ENCODE data around the gene DENND1A. TPM values are rescaled to one million over a fixed set of nuclear protein-coding genes. Genes with fewer than 3 reads are reported as not detected.

The DENND1A gene
- total RNA-seq, 1 donor from 2014 or later = 23.0 TPM

- intact Hi-C loops (cut with DNase I) = no loop called here
- Histone ChIP-seq H3K4me3 (no peak overlapping the region), H3K27ac (no peak overlapping the region), H3K27me3 (ENCODE audit: low read depth) (peaks cover 15% of the 10 kb centered on the region), H3K9me3 (no peaks in the 10 kb centered on the region), H3K4me1 (no peaks in the 10 kb centered on the region), H3K36me3 (no peaks in the 10 kb centered on the region)
- no peak for TF ChIP-seq CTCF (IDR thresholded peaks at IDR 0.05)
- DNase-seq (no peak), ATAC-seq (no peak)
Measured at GRCh38 chr9:123954518-123955280, 24.8 kb upstream of the DENND1A start.

- H3K27me3 ChIP-seq (ENCODE audit: low read depth) = peaks cover 8% of the 10 kb centered on the region
- no peak for ATAC-seq
Measured at GRCh38 chr9:123952641-123953495, 22.9 kb upstream of the DENND1A start.

GRCh38 chr9:123948286-123948685 is 18.4 kb upstream of the DENND1A start:
- no peak for TF ChIP-seq CTCF (IDR thresholded peaks at IDR 0.05)
- intact Hi-C loops (cut with DNase I) = no loop called here

More at GRCh38 chr9:123952641-123953495, 22.9 kb upstream of the DENND1A start:
- DNase-seq = no peak
- Histone ChIP-seq H3K9me3 (no peaks in the 10 kb centered on the region), H3K27ac (no peak overlapping the region), H3K4me3 (no peak overlapping the region), H3K4me1 (no peaks in the 10 kb centered on the region), H3K36me3 (no peaks in the 10 kb centered on the region)
- intact Hi-C loops (cut with DNase I) = no loop called here
- no peak for TF ChIP-seq CTCF (IDR thresholded peaks at IDR 0.05)

GRCh38 chr9:123947326-123947725 is 17.4 kb upstream of the DENND1A start:
- intact Hi-C loops (cut with DNase I) = no loop called here
- Histone ChIP-seq H3K4me3 (no peak overlapping the region), H3K9me3 (no peaks in the 10 kb centered on the region), H3K27ac (no peak overlapping the region), H3K4me1 (no peaks in the 10 kb centered on the region), H3K27me3 (ENCODE audit: low read depth) (peaks cover 4% of the 10 kb centered on the region), H3K36me3 (no peaks in the 10 kb centered on the region)
- TF ChIP-seq CTCF (IDR thresholded peaks at IDR 0.05) = no peak
- DNase-seq (no peak), ATAC-seq (no peak)

More at GRCh38 chr9:123948286-123948685, 18.4 kb upstream of the DENND1A start:
- no peak overlapping the region for H3K27ac ChIP-seq
- no peak for ATAC-seq
- no peaks in the 10 kb centered on the region for H3K9me3 ChIP-seq
- no peaks in the 10 kb centered on the region for H3K36me3 ChIP-seq
- H3K4me3 ChIP-seq = no peak overlapping the region
- DNase-seq = no peak
- no peaks in the 10 kb centered on the region for H3K4me1 ChIP-seq
- H3K27me3 ChIP-seq (ENCODE audit: low read depth) = no peaks in the 10 kb centered on the region

GRCh38 chr9:123946101-123946821 is 16.3 kb upstream of the DENND1A start:
- no peak for TF ChIP-seq CTCF (IDR thresholded peaks at IDR 0.05)

More at GRCh38 chr9:123946101-123946821, 16.3 kb upstream of the DENND1A start:
- DNase-seq (no peak), ATAC-seq (no peak)
- no peaks in the 10 kb centered on the region for H3K9me3 ChIP-seq
- H3K36me3 ChIP-seq = no peaks in the 10 kb centered on the region
- intact Hi-C loops (cut with DNase I) = no loop called here
- H3K4me3 ChIP-seq = no peak overlapping the region
- H3K27ac ChIP-seq = no peak overlapping the region
- H3K27me3 ChIP-seq (ENCODE audit: low read depth) = peaks cover 15% of the 10 kb centered on the region
- H3K4me1 ChIP-seq = no peaks in the 10 kb centered on the region

All from lower lobe of right lung (tissue), 2 donors.